ENCODE results near the gene H1-8.

- TF ChIP-seq HNRNPLL (IDR thresholded peaks at IDR 0.05; ENCODE audit: low read depth, low read length, poor library complexity, severe bottlenecking) (no peak), RAD21 (CRISPR knock-in tag; conservative IDR thresholded peaks at IDR 0.05 in 1 of 2, IDR thresholded peaks at IDR 0.05 in 1 of 2) (no peak), MYBL2 (IDR thresholded peaks at IDR 0.05; ENCODE audit: low read depth) (no peak), MYBL2 (CRISPR knock-in tag; IDR thresholded peaks at IDR 0.05; ENCODE audit: borderline replicate concordance) (no peak), SMARCA4 (IDR thresholded peaks at IDR 0.05) (no peak), CREM (IDR thresholded peaks at IDR 0.05; ENCODE audit: low read depth) (no peak), POLR2A (conservative IDR thresholded peaks at IDR 0.05) (no peak), MED1 (CRISPR knock-in tag; IDR thresholded peaks at IDR 0.05; ENCODE audit: borderline replicate concordance) (no peak), EZH2 (IDR thresholded peaks at IDR 0.05; ENCODE audit: borderline replicate concordance, low read depth, low read length) (no peak), CTCF (IDR thresholded peaks at IDR 0.05 in 2 of 3, conservative IDR thresholded peaks at IDR 0.05 in 1 of 3; ENCODE audit: insufficient read depth in 2 of 3, low read depth in 1 of 3, low read length in 3 of 3) (no peak), ZNF561 (CRISPR knock-in tag; conservative IDR thresholded peaks at IDR 0.05) (no peak)
- TF ChIP-seq, protein P1, sequence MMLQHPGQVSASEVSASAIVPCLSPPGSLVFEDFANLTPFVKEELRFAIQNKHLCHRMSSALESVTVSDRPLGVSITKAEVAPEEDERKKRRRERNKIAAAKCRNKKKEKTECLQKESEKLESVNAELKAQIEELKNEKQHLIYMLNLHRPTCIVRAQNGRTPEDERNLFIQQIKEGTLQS (IDR thresholded peaks at IDR 0.05), result no peak
- TF ChIP-seq, protein P1 (CRISPR knock-in tag; conservative IDR thresholded peaks at IDR 0.05), result no peak
These were observed 6.7 kb upstream of the H1-8 start for GRCh38 chr3:129536374-129536667.
